ENCODE results near the gene CGAS.

CGAS gene

GRCh38 chr6:73443555-73443954, 8.5 kb downstream of the CGAS start:
- DNase-seq (ENCODE audit: low spot score) = no peak
- TF ChIP-seq, protein P1, sequence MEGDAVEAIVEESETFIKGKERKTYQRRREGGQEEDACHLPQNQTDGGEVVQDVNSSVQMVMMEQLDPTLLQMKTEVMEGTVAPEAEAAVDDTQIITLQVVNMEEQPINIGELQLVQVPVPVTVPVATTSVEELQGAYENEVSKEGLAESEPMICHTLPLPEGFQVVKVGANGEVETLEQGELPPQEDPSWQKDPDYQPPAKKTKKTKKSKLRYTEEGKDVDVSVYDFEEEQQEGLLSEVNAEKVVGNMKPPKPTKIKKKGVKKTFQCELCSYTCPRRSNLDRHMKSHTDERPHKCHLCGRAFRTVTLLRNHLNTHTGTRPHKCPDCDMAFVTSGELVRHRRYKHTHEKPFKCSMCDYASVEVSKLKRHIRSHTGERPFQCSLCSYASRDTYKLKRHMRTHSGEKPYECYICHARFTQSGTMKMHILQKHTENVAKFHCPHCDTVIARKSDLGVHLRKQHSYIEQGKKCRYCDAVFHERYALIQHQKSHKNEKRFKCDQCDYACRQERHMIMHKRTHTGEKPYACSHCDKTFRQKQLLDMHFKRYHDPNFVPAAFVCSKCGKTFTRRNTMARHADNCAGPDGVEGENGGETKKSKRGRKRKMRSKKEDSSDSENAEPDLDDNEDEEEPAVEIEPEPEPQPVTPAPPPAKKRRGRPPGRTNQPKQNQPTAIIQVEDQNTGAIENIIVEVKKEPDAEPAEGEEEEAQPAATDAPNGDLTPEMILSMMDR (IDR thresholded peaks at IDR 0.05; ENCODE audit: extremely low read depth, missing control alignments) = no peak

DNA sequence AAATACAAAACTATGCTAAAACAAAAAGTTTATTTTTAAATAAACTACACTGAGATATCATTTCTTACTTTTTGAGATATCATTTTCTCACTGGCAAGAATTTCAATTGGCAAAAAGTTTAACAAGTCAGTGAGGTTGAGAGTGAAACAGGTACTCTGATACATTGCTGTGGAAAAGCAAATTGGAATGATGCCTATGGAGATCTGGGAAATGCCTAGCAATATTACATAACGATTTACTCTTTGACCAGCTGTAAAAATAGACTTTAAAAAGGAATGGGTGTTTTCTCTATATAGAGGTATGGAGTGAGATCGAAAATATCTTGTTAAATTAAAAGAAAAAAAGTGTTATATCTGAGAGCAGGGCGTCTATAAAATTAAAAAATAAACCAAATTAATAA, 16.9 kb downstream of the CGAS start:
- DNase-seq (ENCODE audit: low spot score) = no peak
- TF ChIP-seq, protein P1 (IDR thresholded peaks at IDR 0.05; ENCODE audit: extremely low read depth, missing control alignments) = no peak

DNA sequence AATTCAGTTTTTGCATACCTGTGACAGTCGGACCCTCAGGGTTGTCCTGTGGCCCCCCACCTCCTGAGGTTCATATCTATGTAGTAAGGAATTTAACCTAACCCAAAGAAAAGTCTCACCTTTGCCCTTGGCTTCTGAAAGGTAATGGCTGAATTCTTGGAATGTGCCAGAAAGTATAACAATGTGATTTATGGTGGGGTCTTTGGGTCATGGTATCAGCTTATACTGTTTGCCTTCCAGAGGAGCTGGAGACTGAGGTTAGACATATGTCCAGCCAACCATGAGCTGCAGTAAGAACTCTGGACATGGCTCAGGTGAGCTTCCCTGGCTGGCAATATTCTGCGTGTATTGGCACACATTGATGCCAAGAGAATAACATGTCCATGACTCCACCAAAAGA, 30.6 kb downstream of the CGAS start:
- TF ChIP-seq, protein P1 (IDR thresholded peaks at IDR 0.05; ENCODE audit: extremely low read depth, missing control alignments) = no peak
- no peak for DNase-seq (ENCODE audit: low spot score)

- DNase-seq (ENCODE audit: low spot score) = no peak
- TF ChIP-seq, protein P1 (IDR thresholded peaks at IDR 0.05; ENCODE audit: extremely low read depth, missing control alignments) = no peak
These were observed 33.9 kb downstream of the CGAS start for GRCh38 chr6:73418081-73418741.

DNA sequence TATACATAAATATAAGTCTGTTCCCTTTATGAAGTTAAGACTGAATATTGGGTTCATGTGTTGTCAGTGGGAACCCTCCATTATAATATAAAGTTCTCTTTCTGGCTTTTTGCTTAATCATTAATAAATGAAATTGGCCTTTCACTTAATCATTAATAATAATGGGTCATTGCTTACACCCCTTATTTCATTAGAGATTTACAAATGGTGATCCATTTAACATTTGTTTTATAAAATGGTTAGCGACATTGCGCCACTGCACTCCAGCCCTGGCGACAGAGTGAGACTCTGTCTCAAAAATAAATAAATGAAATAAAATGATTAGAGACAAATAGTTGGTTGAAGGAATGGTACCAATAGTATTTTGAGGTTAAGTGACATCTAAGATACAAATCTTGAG, 39.0 kb downstream of the CGAS start:
- DNase-seq (ENCODE audit: low spot score) = no peak
- TF ChIP-seq, protein P1 (IDR thresholded peaks at IDR 0.05; ENCODE audit: extremely low read depth, missing control alignments) = no peak

GRCh38 chr6:73409395-73409794, 42.7 kb downstream of the CGAS start:
- TF ChIP-seq, protein P1 (IDR thresholded peaks at IDR 0.05; ENCODE audit: extremely low read depth, missing control alignments) = no peak
- no peak for DNase-seq (ENCODE audit: low spot score)

DNA sequence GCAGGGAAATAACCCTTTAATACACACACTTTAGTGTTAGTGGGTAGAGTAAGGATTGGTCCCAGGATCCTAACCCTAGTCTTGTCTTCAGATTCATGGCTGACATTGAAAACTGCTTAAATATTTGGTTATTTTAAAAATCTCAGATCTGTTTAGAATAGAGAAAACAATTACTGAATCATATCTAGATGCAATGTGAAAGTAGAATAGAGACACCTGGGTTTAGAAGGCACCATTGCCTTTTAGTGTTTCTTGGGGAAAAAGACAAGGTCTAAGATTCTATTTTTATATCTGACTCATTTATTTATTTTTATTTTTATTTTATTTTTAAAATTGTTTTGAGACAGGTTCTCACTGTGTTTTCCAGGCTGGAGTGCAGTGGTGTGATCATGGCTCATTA, 51.4 kb downstream of the CGAS start:
- TF ChIP-seq, protein P1 (IDR thresholded peaks at IDR 0.05; ENCODE audit: extremely low read depth, missing control alignments) = no peak

More for the DNA sequence above, 51.4 kb downstream of the CGAS start:
- no peak for DNase-seq (ENCODE audit: low spot score)

Data from GM20000 (cell line).